IPS-15b (cell line): ENCODE data around the gene NBAS.
"Not testable (repeated sequence)": the region's sequence is repeated elsewhere in the genome, so short reads cannot be mapped to it uniquely, and the experiment has no call there.

ENCODE experiments used
- H3K27me3 ChIP-seq: one replicate; pipeline ENCODE4 v1.6.1; 2013; ENCODE audit warnings: low read length; ENCODE audit not compliant: control insufficient read depth, insufficient read depth
- H3K36me3 ChIP-seq: one replicate; pipeline ENCODE4 v1.6.1; 2013; ENCODE audit warnings: low read length; ENCODE audit not compliant: control insufficient read depth, insufficient read depth
- H3K4me1 ChIP-seq: one replicate; pipeline ENCODE4 v1.6.1; 2013; ENCODE audit warnings: mild to moderate bottlenecking, low read length; ENCODE audit not compliant: control insufficient read depth, insufficient read depth
- H3K4me3 ChIP-seq: one replicate; pipeline ENCODE4 v1.5.1; 2013; ENCODE audit warnings: low read depth, low read length
- H3K9ac ChIP-seq: one replicate; pipeline ENCODE4 v1.6.1; 2013; ENCODE audit warnings: low read depth, mild to moderate bottlenecking, low read length
- H3K9me3 ChIP-seq: one replicate; pipeline ENCODE4 v1.6.1; 2013; ENCODE audit warnings: mild to moderate bottlenecking, low read length; ENCODE audit not compliant: control insufficient read depth, insufficient read depth

NBAS gene

GRCh38 chr2:15331787-15332186 lies 229.3 kb downstream of the NBAS start:
- Histone ChIP-seq H3K9me3 (no peaks in the 10 kb centered on the region), H3K36me3 (no peaks in the 10 kb centered on the region), H3K27me3 (no peaks in the 10 kb centered on the region), H3K9ac (no peak overlapping the region), H3K4me3 (no peak overlapping the region), H3K4me1 (no peaks in the 10 kb centered on the region)

GRCh38 chr2:15325296-15325695 lies 235.8 kb downstream of the NBAS start:
- H3K4me1 ChIP-seq = no peaks in the 10 kb centered on the region
- H3K9ac ChIP-seq = no peak overlapping the region
- no peaks in the 10 kb centered on the region for H3K9me3 ChIP-seq
- H3K36me3 ChIP-seq = no peaks in the 10 kb centered on the region
- no peaks in the 10 kb centered on the region for H3K27me3 ChIP-seq
- no peak overlapping the region for H3K4me3 ChIP-seq

- no peak overlapping the region for H3K4me3 ChIP-seq
- H3K9me3 ChIP-seq = no peaks in the 10 kb centered on the region
- H3K9ac ChIP-seq = no peak overlapping the region
- no peaks in the 10 kb centered on the region for H3K27me3 ChIP-seq
- H3K36me3 ChIP-seq = no peaks in the 10 kb centered on the region
- no peaks in the 10 kb centered on the region for H3K4me1 ChIP-seq
These were observed 237.9 kb downstream of the NBAS start for GRCh38 chr2:15323227-15323626.

GRCh38 chr2:15321481-15321880 lies 239.7 kb downstream of the NBAS start:
- not testable (repeated sequence) for H3K9ac ChIP-seq, H3K9me3 ChIP-seq, H3K36me3 ChIP-seq, H3K27me3 ChIP-seq, H3K4me3 ChIP-seq, H3K4me1 ChIP-seq

GRCh38 chr2:15316370-15316814 lies 244.7 kb downstream of the NBAS start:
- Histone ChIP-seq H3K9ac (no peak overlapping the region), H3K27me3 (no peaks in the 10 kb centered on the region), H3K36me3 (no peaks in the 10 kb centered on the region), H3K4me3 (no peak overlapping the region), H3K4me1 (peaks cover 3% of the 10 kb centered on the region), H3K9me3 (no peaks in the 10 kb centered on the region)

- Histone ChIP-seq H3K9me3 (no peaks in the 10 kb centered on the region), H3K4me3 (no peak overlapping the region), H3K9ac (no peak overlapping the region), H3K4me1 (peaks cover 3% of the 10 kb centered on the region), H3K36me3 (no peaks in the 10 kb centered on the region), H3K27me3 (no peaks in the 10 kb centered on the region)
These were observed 245.7 kb downstream of the NBAS start for GRCh38 chr2:15315411-15315810.

- Histone ChIP-seq H3K27me3 (no peaks in the 10 kb centered on the region), H3K9ac (no peak overlapping the region), H3K4me1 (peaks cover 3% of the 10 kb centered on the region), H3K4me3 (no peak overlapping the region), H3K9me3 (no peaks in the 10 kb centered on the region), H3K36me3 (no peaks in the 10 kb centered on the region)
These were observed 247.5 kb downstream of the NBAS start for GRCh38 chr2:15313657-15314056.

GRCh38 chr2:15311926-15312325 lies 249.2 kb downstream of the NBAS start:
- peaks cover 3% of the 10 kb centered on the region for H3K4me1 ChIP-seq
- H3K27me3 ChIP-seq = no peaks in the 10 kb centered on the region
- no peak overlapping the region for H3K4me3 ChIP-seq
- H3K9me3 ChIP-seq = no peaks in the 10 kb centered on the region
- no peak overlapping the region for H3K9ac ChIP-seq
- H3K36me3 ChIP-seq = no peaks in the 10 kb centered on the region

GRCh38 chr2:15311201-15311907 lies 249.8 kb downstream of the NBAS start:
- Histone ChIP-seq H3K27me3 (no peaks in the 10 kb centered on the region), H3K4me1 (no peaks in the 10 kb centered on the region), H3K36me3 (peaks cover 3% of the 10 kb centered on the region), H3K9ac (no peak overlapping the region), H3K4me3 (no peak overlapping the region), H3K9me3 (no peaks in the 10 kb centered on the region)

GRCh38 chr2:15307526-15307925 lies 253.6 kb downstream of the NBAS start:
- H3K9me3 ChIP-seq = no peaks in the 10 kb centered on the region
- no peak overlapping the region for H3K4me3 ChIP-seq
- no peaks in the 10 kb centered on the region for H3K4me1 ChIP-seq
- no peaks in the 10 kb centered on the region for H3K27me3 ChIP-seq
- H3K36me3 ChIP-seq = peaks cover 3% of the 10 kb centered on the region
- H3K9ac ChIP-seq = no peak overlapping the region

GRCh38 chr2:15306706-15307105 lies 254.4 kb downstream of the NBAS start:
- peaks cover 3% of the 10 kb centered on the region for H3K36me3 ChIP-seq
- H3K9me3 ChIP-seq = no peaks in the 10 kb centered on the region
- no peak overlapping the region for H3K4me3 ChIP-seq
- no peaks in the 10 kb centered on the region for H3K4me1 ChIP-seq
- H3K9ac ChIP-seq = no peak overlapping the region
- no peaks in the 10 kb centered on the region for H3K27me3 ChIP-seq

GRCh38 chr2:15303874-15304273 lies 257.3 kb downstream of the NBAS start:
- Histone ChIP-seq H3K27me3 (no peaks in the 10 kb centered on the region), H3K4me3 (no peak overlapping the region), H3K9ac (no peak overlapping the region), H3K36me3 (peaks cover 3% of the 10 kb centered on the region), H3K4me1 (no peaks in the 10 kb centered on the region), H3K9me3 (no peaks in the 10 kb centered on the region)
